ENCODE measurements around the gene CEP112.

DNA sequence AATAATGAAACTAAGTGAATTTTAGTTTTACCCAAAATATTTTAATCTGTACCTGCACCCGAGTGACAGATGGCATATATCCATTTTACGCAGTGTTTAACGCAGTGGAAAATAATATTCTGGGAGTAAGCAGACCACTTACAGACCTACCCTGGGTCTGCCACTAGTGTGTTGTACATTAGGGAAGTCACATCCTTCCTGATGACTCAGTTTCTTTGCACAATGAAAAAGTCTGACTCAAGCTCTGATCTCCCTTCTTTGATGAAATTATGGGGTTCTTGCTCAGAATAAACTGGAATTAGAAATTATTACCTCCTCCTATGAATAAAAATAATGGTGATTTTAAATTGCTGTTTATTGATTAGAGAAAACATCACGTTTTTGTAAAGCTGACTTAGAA lies 507.3 kb downstream of the CEP112 start:
- TF ChIP-seq, protein P1, sequence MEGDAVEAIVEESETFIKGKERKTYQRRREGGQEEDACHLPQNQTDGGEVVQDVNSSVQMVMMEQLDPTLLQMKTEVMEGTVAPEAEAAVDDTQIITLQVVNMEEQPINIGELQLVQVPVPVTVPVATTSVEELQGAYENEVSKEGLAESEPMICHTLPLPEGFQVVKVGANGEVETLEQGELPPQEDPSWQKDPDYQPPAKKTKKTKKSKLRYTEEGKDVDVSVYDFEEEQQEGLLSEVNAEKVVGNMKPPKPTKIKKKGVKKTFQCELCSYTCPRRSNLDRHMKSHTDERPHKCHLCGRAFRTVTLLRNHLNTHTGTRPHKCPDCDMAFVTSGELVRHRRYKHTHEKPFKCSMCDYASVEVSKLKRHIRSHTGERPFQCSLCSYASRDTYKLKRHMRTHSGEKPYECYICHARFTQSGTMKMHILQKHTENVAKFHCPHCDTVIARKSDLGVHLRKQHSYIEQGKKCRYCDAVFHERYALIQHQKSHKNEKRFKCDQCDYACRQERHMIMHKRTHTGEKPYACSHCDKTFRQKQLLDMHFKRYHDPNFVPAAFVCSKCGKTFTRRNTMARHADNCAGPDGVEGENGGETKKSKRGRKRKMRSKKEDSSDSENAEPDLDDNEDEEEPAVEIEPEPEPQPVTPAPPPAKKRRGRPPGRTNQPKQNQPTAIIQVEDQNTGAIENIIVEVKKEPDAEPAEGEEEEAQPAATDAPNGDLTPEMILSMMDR (IDR thresholded peaks at IDR 0.05; ENCODE audit: poor library complexity, severe bottlenecking): no peak
- TF ChIP-seq POLR2AphosphoS5 (IDR thresholded peaks at IDR 0.05): no peak
- no peak for TF ChIP-seq TAF1 (IDR thresholded peaks at IDR 0.05; ENCODE audit: low read depth)
- no peak for TF ChIP-seq EP300 (conservative IDR thresholded peaks at IDR 0.05; ENCODE audit: poor library complexity, severe bottlenecking)
- TF ChIP-seq, protein P2, sequence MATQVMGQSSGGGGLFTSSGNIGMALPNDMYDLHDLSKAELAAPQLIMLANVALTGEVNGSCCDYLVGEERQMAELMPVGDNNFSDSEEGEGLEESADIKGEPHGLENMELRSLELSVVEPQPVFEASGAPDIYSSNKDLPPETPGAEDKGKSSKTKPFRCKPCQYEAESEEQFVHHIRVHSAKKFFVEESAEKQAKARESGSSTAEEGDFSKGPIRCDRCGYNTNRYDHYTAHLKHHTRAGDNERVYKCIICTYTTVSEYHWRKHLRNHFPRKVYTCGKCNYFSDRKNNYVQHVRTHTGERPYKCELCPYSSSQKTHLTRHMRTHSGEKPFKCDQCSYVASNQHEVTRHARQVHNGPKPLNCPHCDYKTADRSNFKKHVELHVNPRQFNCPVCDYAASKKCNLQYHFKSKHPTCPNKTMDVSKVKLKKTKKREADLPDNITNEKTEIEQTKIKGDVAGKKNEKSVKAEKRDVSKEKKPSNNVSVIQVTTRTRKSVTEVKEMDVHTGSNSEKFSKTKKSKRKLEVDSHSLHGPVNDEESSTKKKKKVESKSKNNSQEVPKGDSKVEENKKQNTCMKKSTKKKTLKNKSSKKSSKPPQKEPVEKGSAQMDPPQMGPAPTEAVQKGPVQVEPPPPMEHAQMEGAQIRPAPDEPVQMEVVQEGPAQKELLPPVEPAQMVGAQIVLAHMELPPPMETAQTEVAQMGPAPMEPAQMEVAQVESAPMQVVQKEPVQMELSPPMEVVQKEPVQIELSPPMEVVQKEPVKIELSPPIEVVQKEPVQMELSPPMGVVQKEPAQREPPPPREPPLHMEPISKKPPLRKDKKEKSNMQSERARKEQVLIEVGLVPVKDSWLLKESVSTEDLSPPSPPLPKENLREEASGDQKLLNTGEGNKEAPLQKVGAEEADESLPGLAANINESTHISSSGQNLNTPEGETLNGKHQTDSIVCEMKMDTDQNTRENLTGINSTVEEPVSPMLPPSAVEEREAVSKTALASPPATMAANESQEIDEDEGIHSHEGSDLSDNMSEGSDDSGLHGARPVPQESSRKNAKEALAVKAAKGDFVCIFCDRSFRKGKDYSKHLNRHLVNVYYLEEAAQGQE (IDR thresholded peaks at IDR 0.05; ENCODE audit: borderline replicate concordance): no peak

Data from neural cell (in vitro differentiated cells).